Mucosa of stomach (tissue), 1 donor: ENCODE data around the gene KEL.
"Not testable (repeated sequence)": the region's sequence is repeated elsewhere in the genome, so short reads cannot be mapped to it uniquely, and the experiment has no call there.

ENCODE experiments used
- H3K27me3 ChIP-seq: one replicate; pipeline ENCODE4 v1.7.0; 2013; ENCODE audit warnings: mild to moderate bottlenecking, low read length; ENCODE audit not compliant: control insufficient read depth, insufficient read depth
- H3K36me3 ChIP-seq: one replicate; pipeline ENCODE4 v1.7.0; 2013; ENCODE audit warnings: low read length; ENCODE audit not compliant: control insufficient read depth, insufficient read depth
- H3K4me1 ChIP-seq: one replicate; pipeline ENCODE4 v1.7.0; 2013; ENCODE audit warnings: mild to moderate bottlenecking, low read length; ENCODE audit not compliant: control insufficient read depth, insufficient read depth
- H3K4me3 ChIP-seq: one replicate; pipeline ENCODE4 v1.7.0; 2013; ENCODE audit warnings: low read length
- H3K9ac ChIP-seq: one replicate; pipeline ENCODE4 v1.7.0; 2013; ENCODE audit warnings: mild to moderate bottlenecking, low read length, moderate library complexity
- H3K9me3 ChIP-seq: one replicate; pipeline ENCODE4 v1.7.0; 2013; ENCODE audit warnings: mild to moderate bottlenecking, low read length, moderate library complexity; ENCODE audit not compliant: control insufficient read depth
- donor health status: Pancreatic carcinoma.

Gene KEL

GRCh38 chr7:142992427-142992826 lies 30.3 kb upstream of the KEL start:
- Histone ChIP-seq H3K36me3 (no peaks in the 10 kb centered on the region), H3K9ac (no peak overlapping the region), H3K4me3 (no peak overlapping the region), H3K9me3 (no peaks in the 10 kb centered on the region), H3K27me3 (no peaks in the 10 kb centered on the region), H3K4me1 (no peaks in the 10 kb centered on the region)

- H3K4me3 ChIP-seq: no peak overlapping the region
- H3K9me3 ChIP-seq: no peaks in the 10 kb centered on the region
- H3K4me1 ChIP-seq: no peaks in the 10 kb centered on the region
- H3K9ac ChIP-seq: no peak overlapping the region
- peaks cover 5% of the 10 kb centered on the region for H3K27me3 ChIP-seq
- H3K36me3 ChIP-seq: no peaks in the 10 kb centered on the region
Observed at GRCh38 chr7:142984297-142984696, 22.1 kb upstream of the KEL start.

- H3K9me3 ChIP-seq: no peaks in the 10 kb centered on the region
- no peak overlapping the region for H3K4me3 ChIP-seq
- no peaks in the 10 kb centered on the region for H3K4me1 ChIP-seq
- no peak overlapping the region for H3K9ac ChIP-seq
- peaks cover 5% of the 10 kb centered on the region for H3K27me3 ChIP-seq
- H3K36me3 ChIP-seq: no peaks in the 10 kb centered on the region
Observed at GRCh38 chr7:142983825-142984224, 21.7 kb upstream of the KEL start.

DNA sequence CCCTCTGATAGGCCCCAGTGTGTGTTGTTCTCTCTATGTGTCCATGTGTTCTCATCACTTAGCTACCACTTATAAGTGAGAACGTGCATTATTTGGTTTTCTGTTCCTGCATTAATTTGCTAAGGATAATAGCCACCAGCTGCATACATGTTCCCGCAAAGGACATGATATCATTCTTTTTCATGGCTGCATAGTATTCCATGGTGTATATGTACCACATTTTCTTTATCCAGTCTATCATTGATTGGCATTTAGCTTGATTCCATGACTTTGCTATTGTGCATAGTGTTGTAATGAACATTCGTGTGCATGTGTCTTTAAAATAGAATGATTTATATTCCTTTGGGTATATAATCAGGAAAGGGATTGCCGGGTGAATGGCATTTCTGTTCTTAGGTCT lies 16.2 kb upstream of the KEL start:
- not testable (repeated sequence) for H3K27me3 ChIP-seq, H3K4me3 ChIP-seq

GRCh38 chr7:142974626-142975025 lies 12.5 kb upstream of the KEL start:
- Histone ChIP-seq H3K4me3 (no peak overlapping the region), H3K9ac (no peak overlapping the region), H3K4me1 (no peaks in the 10 kb centered on the region), H3K36me3 (no peaks in the 10 kb centered on the region), H3K27me3 (no peaks in the 10 kb centered on the region), H3K9me3 (no peaks in the 10 kb centered on the region)

More for the DNA sequence above, 16.2 kb upstream of the KEL start:
- not testable (repeated sequence) for H3K4me1 ChIP-seq, H3K9ac ChIP-seq, H3K9me3 ChIP-seq, H3K36me3 ChIP-seq

DNA sequence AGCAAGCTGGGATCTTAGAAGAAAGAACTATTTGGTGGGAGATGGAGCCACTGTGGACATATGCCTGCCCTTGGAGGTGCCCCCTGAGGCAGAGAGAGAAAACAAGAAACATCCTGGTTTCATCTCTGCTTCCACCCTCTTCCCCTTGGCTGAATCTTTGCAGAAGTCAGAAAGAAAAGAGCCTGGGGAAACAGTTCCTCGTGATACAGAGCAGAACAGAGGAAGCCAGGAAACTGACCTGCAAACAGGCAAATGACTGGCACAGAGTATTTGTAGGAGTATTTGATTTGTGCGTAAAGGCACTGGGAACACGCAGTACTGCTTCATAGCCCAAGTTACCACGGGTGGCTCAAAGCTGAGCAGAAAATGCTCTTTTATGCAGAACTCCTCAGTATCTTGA lies 7.0 kb upstream of the KEL start:
- peaks cover 5% of the 10 kb centered on the region for H3K4me1 ChIP-seq
- no peak overlapping the region for H3K9ac ChIP-seq
- H3K4me3 ChIP-seq: no peak overlapping the region
- H3K9me3 ChIP-seq: no peaks in the 10 kb centered on the region
- no peaks in the 10 kb centered on the region for H3K27me3 ChIP-seq
- H3K36me3 ChIP-seq: no peaks in the 10 kb centered on the region

GRCh38 chr7:142968229-142968628 lies 6.1 kb upstream of the KEL start:
- no peak overlapping the region for H3K9ac ChIP-seq
- H3K4me1 ChIP-seq: peaks cover 5% of the 10 kb centered on the region
- H3K4me3 ChIP-seq: no peak overlapping the region
- no peaks in the 10 kb centered on the region for H3K27me3 ChIP-seq
- no peaks in the 10 kb centered on the region for H3K9me3 ChIP-seq
- no peaks in the 10 kb centered on the region for H3K36me3 ChIP-seq

DNA sequence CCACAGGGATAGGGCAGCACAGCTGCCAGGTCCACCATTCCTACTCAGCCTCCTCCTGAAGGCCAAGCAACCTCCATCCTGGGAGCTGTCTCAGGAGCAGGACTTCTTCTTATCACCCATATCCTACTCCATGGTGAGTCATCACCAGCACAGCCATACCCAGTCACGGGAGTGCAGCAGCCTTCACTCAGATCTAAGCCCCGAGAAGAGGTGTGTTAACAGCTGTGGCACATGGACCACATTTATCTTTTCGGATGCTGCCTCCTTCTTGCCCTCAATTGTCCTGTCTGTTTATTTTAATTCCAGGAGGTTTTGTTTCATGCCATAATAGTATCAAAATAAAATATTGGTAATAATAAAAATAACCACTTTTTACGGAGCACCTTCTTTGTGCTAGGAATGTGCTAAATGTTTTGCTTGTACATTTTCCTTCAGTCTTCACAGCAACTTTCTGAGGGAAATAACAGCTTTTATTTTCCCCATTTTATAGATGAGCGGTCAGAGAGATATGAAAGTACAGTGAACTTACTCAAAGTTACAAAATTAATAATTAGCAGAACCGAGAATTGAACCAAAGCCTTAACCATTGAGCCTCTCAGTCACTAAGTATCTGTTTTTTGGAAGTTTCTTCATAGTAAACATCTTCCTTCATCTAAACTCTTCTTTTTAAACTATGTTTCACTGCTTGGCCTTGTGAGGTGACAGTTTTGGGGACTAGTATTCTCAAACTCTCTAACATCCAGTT lies 2.5 kb upstream of the KEL start:
- no peak overlapping the region for H3K4me3 ChIP-seq
- H3K36me3 ChIP-seq: no peaks in the 10 kb centered on the region
- H3K9ac ChIP-seq: no peak overlapping the region
- H3K4me1 ChIP-seq: peaks cover 5% of the 10 kb centered on the region
- no peaks in the 10 kb centered on the region for H3K27me3 ChIP-seq
- H3K9me3 ChIP-seq: no peaks in the 10 kb centered on the region

GRCh38 chr7:142963993-142964392 lies 1.8 kb upstream of the KEL start:
- Histone ChIP-seq H3K36me3 (no peaks in the 10 kb centered on the region), H3K9me3 (no peaks in the 10 kb centered on the region), H3K9ac (no peak overlapping the region), H3K4me3 (no peak overlapping the region), H3K27me3 (no peaks in the 10 kb centered on the region), H3K4me1 (peaks cover 5% of the 10 kb centered on the region)

GRCh38 chr7:142962991-142963390 lies 828 bp upstream of the KEL start:
- Histone ChIP-seq H3K4me3 (no peak overlapping the region), H3K27me3 (no peaks in the 10 kb centered on the region), H3K36me3 (no peaks in the 10 kb centered on the region), H3K9me3 (no peaks in the 10 kb centered on the region), H3K4me1 (no peaks in the 10 kb centered on the region), H3K9ac (no peak overlapping the region)

DNA sequence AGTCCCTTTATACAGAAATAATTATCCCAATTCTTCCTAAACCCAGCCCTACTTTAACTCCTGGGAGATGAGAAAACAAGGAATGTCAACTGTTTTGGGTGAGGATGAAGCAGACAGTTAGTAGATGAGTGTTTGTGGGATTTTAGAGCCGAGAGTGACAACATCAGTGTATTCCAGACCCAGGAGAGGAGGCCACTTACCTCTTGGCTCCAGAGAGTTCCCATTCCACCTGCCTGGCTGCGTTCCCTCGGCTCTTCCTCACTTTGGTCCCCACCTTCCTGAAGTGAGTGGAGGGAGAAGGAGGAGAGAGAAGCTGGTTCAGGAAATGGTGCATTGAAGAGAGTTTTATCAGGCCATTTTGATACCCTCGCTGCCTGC lies 579 bp downstream of the KEL start:
- no peak overlapping the region for H3K4me3 ChIP-seq
- peaks cover 12% of the 10 kb centered on the region for H3K4me1 ChIP-seq
- no peaks in the 10 kb centered on the region for H3K27me3 ChIP-seq
- H3K9ac ChIP-seq: no peak overlapping the region
- no peaks in the 10 kb centered on the region for H3K9me3 ChIP-seq
- H3K36me3 ChIP-seq: no peaks in the 10 kb centered on the region

- Histone ChIP-seq H3K9me3 (no peaks in the 10 kb centered on the region), H3K4me3 (no peak overlapping the region), H3K36me3 (no peaks in the 10 kb centered on the region), H3K9ac (no peak overlapping the region), H3K27me3 (no peaks in the 10 kb centered on the region), H3K4me1 (peaks cover 12% of the 10 kb centered on the region)
Observed at GRCh38 chr7:142960955-142961512, 1.1 kb downstream of the KEL start.

DNA sequence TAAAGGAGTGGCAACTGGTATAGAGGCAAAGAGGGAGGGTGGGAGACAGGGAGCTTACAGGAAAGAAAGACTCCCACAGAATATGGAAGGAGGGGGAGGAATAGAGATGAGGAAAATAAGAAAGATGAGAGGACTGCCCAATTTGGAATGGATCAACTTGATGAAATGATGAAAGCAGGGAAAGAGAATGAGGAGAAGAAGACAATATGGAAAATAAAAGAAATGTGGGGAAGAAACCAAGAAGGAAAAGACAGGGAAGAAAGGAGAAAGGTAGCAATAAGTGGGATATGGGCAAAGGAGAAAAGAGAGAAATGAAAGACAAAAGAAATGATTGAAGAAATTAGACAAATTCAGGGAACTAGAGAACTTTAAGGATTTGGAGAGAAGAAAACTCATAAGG lies 3.0 kb downstream of the KEL start:
- Histone ChIP-seq H3K9me3 (no peaks in the 10 kb centered on the region), H3K27me3 (no peaks in the 10 kb centered on the region), H3K4me3 (no peak overlapping the region), H3K9ac (no peak overlapping the region), H3K4me1 (peaks cover 12% of the 10 kb centered on the region), H3K36me3 (no peaks in the 10 kb centered on the region)
